HG03135 (cell line): ENCODE data around the gene PPIL3.
"Not testable (repeated sequence)": the region's sequence is repeated elsewhere in the genome, so short reads cannot be mapped to it uniquely, and the experiment has no call there.

ENCODE experiments used
- ATAC-seq: cut with Tn5 transposase; IDR thresholded peaks from one replicate; pipeline ENCODE4 v1.9.1; 2021; ENCODE audit warnings: mild to moderate bottlenecking, moderate library complexity; ENCODE audit not compliant: unreplicated experiment

PPIL3 gene

GRCh38 chr2:200888704-200889625 is at the start of gene PPIL3, which contains the start of gene NIF3L1:
Gene PPIL3, minus strand, starts transcription at chr2:200889077. Its CDS starts 1,462 bp downstream, at chr2:200887615.
Gene NIF3L1, plus strand, starts transcription at chr2:200889371. Its CDS starts 2,573 bp downstream, at chr2:200891944.
- ATAC-seq = peak; percentile 91

- no peak for ATAC-seq
Measured at GRCh38 chr2:200930947-200931626, 42.2 kb upstream of the PPIL3 start.

- no peak for ATAC-seq
Measured at GRCh38 chr2:200929334-200930249, 40.7 kb upstream of the PPIL3 start.

- no peak for ATAC-seq
Measured at GRCh38 chr2:200922439-200922838, 33.6 kb upstream of the PPIL3 start.

GRCh38 chr2:200913654-200914053 is 24.8 kb upstream of the PPIL3 start:
- no peak for ATAC-seq

- no peak for ATAC-seq
Measured at GRCh38 chr2:200909958-200910357, 21.1 kb upstream of the PPIL3 start.

- ATAC-seq = no peak
Measured at GRCh38 chr2:200905618-200906296, 16.9 kb upstream of the PPIL3 start.

- ATAC-seq = peak; percentile 99
Measured at GRCh38 chr2:200901459-200902072, 12.7 kb upstream of the PPIL3 start.

- ATAC-seq = no peak
Measured at GRCh38 chr2:200899482-200899881, 10.6 kb upstream of the PPIL3 start.

GRCh38 chr2:200881715-200882249 is 7.1 kb downstream of the PPIL3 start:
- not testable (repeated sequence) for ATAC-seq

- no peak for ATAC-seq
Measured at GRCh38 chr2:200878289-200878880, 10.5 kb downstream of the PPIL3 start.

- no peak for ATAC-seq
Measured at GRCh38 chr2:200877443-200877842, 11.4 kb downstream of the PPIL3 start.

- ATAC-seq = no peak
Measured at GRCh38 chr2:200873560-200873959, 15.3 kb downstream of the PPIL3 start.

GRCh38 chr2:200871151-200871550 is 17.7 kb downstream of the PPIL3 start:
- ATAC-seq = no peak

- ATAC-seq = no peak
Measured at GRCh38 chr2:200869014-200869413, 19.9 kb downstream of the PPIL3 start.

- peak; percentile 86 for ATAC-seq
Measured at GRCh38 chr2:200864176-200865034, 24.5 kb downstream of the PPIL3 start, which contains the start of gene CLK1. Gene CLK1, minus strand, starts transcription at chr2:200864658. Its CDS starts 2,796 bp downstream, at chr2:200861862.

GRCh38 chr2:200863782-200864175 is 25.1 kb downstream of the PPIL3 start:
- peak; percentile 14 for ATAC-seq

- no peak for ATAC-seq
Measured at GRCh38 chr2:200862532-200863000, 26.3 kb downstream of the PPIL3 start.
